KBM-7 (cell line): ENCODE measurements around the gene MED13.

Source experiments
- DNase-seq: peaks from one replicate; pipeline ENCODE4 v3.0.0-alpha.2; 2015
- in situ Hi-C: fragments of 300-500 bp; cut with MboI; formaldehyde crosslinking; loops from 2 replicates; pipeline ENCODE4 v1.14.3; 2020; ENCODE audit warnings: low sequenced_read_pairs, low pct_unique_long_range_greater_than_20kb, mixed read lengths

MED13 gene

GRCh38 chr17:62064791-62065563 is at the start of gene MED13:
Gene MED13 (minus strand): TSS chr17:62065278. CDS start chr17:62065205, 73 bp downstream.
- DNase-seq: peak; percentile 46
- in situ Hi-C loops: no loop called here

- in situ Hi-C loops: no loop called here
- no peak for DNase-seq
Observed at GRCh38 chr17:62112229-62112628, 47.2 kb upstream of the MED13 start.

DNA sequence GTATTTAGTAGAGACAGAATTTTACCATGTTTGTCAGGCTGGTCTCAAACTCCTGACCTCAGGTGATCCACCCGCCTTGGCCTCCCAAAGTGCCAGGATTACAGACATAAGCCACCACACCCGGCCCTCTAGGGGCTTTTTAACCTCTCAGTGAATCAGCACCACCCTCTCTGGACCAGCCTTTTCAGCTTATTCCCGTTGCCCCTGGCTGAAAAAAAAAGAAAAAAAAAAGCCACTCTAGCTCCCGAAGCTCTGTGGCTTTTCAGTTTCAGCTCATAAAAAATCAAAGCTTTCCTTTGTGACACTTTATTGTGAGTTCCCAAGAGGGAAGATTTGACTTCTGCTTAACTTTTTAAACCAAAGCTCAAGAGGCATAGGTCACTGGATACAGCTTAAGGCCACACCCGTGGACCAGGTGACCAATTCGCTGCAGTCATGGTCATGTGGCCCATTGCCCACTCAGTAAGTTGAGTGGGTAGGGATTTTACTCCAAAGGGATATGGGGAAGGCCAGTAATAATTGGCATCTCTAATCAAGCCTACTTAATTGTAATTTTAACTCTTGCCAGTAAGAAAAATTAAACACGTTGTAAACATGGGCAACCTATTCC is 46.6 kb upstream of the MED13 start:
- no peak for DNase-seq
- in situ Hi-C loops: no loop called here

- in situ Hi-C loops: no loop called here
- DNase-seq: no peak
Observed at GRCh38 chr17:62110923-62111484, 45.9 kb upstream of the MED13 start.

DNA sequence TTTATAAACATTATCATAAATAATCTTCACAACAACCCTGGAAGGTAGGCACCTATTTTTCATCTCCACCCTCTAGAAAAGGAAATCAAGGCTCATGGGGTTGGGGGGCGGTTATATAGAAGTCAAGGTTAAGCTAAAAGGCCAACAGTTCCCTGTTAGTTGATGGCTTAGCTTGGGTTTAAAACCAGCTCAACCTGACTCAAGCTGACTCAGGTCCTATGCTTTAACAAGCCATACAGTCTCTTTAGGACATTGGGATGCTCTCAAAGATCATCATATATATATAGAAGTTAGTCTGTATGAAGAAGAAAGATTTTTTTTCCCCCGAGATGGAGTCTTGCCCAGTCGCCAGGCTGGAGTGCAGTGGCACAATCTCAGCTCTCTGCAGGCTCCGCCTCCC is 44.8 kb upstream of the MED13 start:
- no peak for DNase-seq
- in situ Hi-C loops: no loop called here

GRCh38 chr17:62109378-62109902 is 44.4 kb upstream of the MED13 start:
- in situ Hi-C loops: no loop called here

GRCh38 chr17:62105861-62106260 is 40.8 kb upstream of the MED13 start:
- DNase-seq: no peak
- in situ Hi-C loops: no loop called here

More at GRCh38 chr17:62109378-62109902, 44.4 kb upstream of the MED13 start:
- DNase-seq: peak; percentile 81

DNA sequence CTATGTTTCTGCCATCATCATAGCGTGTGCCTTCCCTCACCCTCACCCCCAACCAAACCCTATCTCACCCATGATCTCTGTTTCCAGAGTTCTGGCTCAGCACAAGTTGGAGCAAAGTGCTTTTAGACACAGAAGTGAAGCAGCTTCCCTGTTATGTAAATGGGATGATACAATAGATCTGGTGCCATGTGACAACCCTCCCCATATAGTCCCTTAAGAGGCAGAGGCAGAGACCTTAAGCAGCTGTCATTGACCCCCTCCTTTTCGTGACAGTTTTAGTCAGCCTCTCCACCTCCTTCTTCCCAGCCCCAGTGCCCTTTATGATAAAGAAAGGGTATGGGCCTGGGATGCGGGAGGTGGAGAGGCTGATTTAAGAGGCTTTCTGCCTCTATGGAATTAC is 40.3 kb upstream of the MED13 start:
- in situ Hi-C loops: no loop called here
- DNase-seq: no peak

DNA sequence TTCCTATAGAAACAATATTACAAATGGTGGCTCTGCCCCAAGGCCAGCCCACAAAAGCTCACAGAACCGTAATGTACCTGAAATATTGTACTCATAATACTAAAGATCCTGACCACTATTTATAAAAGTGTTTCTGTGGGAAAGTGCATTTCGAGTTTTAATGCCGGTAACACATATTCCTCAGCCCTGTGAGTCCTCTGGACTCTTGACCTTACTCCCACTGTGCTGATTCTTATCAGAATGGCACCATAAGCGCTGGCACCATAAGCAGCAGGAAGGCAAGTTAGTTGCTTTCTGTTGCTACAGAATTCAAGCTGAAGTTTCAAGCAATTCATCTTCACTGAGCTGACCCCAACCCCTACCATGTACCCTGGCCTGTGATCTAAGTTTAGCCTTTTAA is 36.4 kb upstream of the MED13 start:
- DNase-seq: no peak
- in situ Hi-C loops: no loop called here

DNA sequence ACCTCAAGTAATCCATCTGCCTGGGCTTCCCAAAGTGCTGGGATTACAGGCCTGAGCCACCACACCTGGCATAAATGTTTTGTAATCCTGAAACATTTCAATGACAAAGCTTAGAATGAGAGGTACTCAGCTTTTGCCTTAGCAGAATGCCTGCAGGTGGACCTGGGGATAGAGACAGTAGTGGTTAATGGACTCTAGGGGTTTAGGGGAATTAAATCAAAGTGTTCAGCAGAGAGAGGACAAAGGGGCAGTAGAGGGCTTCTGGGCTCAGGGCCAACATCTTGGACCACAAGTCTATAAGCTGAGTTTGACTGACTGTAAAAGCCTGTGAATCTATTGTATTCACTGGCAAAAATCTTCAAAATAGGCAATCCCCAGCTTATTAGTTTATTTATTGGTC is 36.0 kb upstream of the MED13 start:
- in situ Hi-C loops: no loop called here

DNA sequence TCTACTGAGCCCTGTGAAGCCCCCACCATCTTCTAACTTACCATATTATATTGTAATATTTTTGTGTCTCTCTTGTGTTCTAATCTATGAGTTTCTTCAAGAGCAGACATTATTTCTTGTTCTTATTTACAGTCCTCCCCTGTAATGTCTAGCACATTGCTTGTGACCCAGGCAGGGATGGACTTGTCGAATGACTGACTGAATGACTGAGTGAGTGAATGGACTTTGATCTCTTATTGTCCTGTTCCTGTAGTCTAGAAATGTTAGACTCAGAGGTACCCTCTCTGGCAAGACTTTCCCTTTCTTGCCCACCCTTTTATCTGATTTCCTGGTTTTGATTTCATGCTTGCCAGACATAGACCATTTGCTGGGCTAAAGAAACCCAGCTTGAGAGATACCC is 35.0 kb upstream of the MED13 start:
- no peak for DNase-seq
- in situ Hi-C loops: no loop called here

More for the DNA sequence above, 36.0 kb upstream of the MED13 start:
- no peak for DNase-seq

GRCh38 chr17:62099532-62099931 is 34.5 kb upstream of the MED13 start:
- no peak for DNase-seq
- in situ Hi-C loops: no loop called here

DNA sequence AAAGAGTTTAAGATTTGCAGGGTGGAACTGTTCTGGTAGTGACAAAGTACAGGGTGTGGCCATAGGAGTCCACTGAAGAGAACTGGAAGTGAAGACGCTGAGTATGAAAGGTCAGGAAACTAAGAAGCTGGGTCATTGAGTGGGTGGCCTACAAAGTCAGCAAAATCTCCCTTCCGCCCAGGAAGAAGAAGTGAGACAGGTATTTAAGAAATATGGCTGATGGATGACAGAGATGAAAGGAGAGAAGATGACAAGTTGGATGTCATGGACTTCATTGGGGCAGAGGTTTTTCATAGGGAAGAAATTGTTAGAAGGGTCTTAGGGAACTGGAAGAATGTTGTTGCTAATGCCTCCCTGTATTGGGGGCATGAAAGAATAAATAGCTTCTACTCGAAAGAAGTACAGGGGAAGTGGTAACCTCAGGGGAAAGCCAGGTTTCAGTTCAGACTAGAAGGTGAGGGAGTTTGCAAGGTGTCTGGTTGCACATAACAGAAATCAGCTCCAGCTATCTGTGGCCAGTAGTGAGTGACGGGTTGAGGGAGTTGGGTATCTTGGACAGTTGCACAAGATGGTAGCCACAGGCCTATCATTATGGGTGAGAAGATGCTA is 33.6 kb upstream of the MED13 start:
- DNase-seq: no peak
- in situ Hi-C loops: no loop called here

DNA sequence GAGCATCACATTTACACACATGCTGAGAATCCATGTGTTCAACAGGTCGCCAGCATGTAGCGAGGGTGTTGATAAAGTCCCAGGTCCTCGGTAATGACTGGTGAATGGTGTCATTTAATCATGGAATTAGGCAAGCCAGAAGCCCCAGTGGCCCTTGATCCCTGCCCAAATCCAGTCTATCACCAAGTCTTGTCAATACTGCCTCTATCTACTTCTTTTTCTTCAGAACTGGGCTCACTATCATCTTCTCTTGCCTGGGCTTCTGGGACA is 31.3 kb upstream of the MED13 start:
- in situ Hi-C loops: no loop called here
- DNase-seq: no peak

DNA sequence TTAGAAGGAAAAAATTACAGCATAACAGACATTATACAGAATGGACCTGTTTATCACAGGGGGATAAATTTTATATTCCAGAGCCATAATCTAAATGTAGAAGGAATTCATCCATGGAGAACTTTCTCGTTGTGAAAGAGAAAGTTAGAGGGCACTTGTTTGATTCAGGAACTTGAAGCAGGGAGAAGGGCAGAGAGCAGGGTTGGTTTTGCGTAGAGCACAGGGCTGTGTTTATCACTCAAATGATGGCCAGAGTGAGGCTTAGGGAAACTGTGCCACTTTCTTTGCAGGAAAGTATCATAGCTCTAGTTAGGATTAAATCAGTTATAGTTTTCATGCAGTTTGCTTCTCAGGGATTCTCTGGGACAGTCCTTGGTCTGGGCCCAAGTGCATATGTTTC is 29.1 kb upstream of the MED13 start:
- DNase-seq: no peak
- in situ Hi-C loops: no loop called here

DNA sequence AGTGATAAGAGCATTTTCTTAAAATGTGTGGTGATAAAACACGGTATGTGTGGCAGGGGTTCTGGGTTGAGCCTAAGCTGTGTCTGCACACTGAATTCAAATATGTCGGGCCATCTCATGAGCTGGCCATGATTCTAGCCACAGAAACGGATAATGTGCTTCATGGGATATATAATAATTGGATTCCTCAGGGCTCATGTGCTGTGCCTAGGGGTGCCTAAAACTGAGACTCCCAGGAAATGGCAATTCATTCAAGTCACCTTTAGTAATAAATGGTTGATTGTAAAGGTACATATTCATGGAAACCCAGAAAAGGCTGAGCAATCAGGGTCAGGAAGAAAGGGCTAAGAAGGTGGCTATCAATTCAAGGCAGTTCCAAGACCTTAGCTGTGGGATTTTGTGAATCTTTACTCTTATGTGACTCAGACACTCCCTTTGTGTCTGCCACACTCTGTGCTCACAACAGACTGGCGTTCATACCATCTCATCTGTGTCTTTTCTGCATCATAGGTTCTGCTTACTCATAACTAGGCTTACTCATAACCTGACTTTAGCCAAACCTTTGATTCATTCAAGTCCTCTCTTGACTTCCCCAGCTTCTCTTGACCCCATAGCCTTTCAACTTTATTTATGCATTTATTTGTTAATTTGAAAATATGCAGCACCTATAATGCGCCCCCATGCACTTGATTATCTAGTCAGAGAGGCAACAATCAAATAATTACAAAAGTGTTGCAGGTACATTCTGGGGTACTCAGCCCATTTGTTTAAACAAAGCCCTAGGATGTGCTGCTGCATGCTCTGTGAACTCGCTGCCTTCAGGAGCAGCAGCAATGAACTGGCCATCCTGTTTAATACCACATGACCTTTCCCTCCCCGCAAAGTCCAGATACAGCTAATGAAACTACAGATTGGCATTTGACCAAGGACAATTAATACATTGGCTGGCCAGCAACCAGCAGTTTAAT is 28.4 kb upstream of the MED13 start:
- in situ Hi-C loops: no loop called here
- no peak for DNase-seq

- DNase-seq: no peak
- in situ Hi-C loops: no loop called here
Observed at GRCh38 chr17:62092784-62093183, 27.7 kb upstream of the MED13 start.

- in situ Hi-C loops: no loop called here
Observed at GRCh38 chr17:62091804-62092203, 26.7 kb upstream of the MED13 start.

GRCh38 chr17:62090868-62091267 is 25.8 kb upstream of the MED13 start:
- DNase-seq: no peak
- in situ Hi-C loops: no loop called here

More at GRCh38 chr17:62091804-62092203, 26.7 kb upstream of the MED13 start:
- DNase-seq: no peak
